ENCODE measurements around the gene SLC25A24. TPM values are rescaled to one million over a fixed set of nuclear protein-coding genes. Genes with fewer than 3 reads are reported as not detected.

The SLC25A24 gene
- total RNA-seq, 4 donors from 2014 or later = 11.8 to 35.7 (median 28.8) TPM

GRCh38 chr1:108121358-108122143, 78.6 kb downstream of the SLC25A24 start:
- no peak overlapping the region for H3K4me3 ChIP-seq
- H3K9me3 ChIP-seq = no peaks in the 10 kb centered on the region
- H3K4me1 ChIP-seq = peaks cover 0 to 10% (median 0%) of the 10 kb centered on the region in 3 donors
- no peak overlapping the region for H3K27ac ChIP-seq
- WGBS, 2 donors = 74 to 90% methylated on average over 28 to 31 of the region's 36 CpGs
- H3K27me3 ChIP-seq = no peaks in the 10 kb centered on the region
- intact Hi-C loops (cut with DNase I) = no loop called here
- no peak for DNase-seq
- TF ChIP-seq POLR2A (IDR thresholded peaks at IDR 0.05) = no peak
- no peak for TF ChIP-seq CTCF (IDR thresholded peaks at IDR 0.05)
- H3K36me3 ChIP-seq = no peaks in the 10 kb centered on the region

- TF ChIP-seq CTCF (IDR thresholded peaks at IDR 0.05) (no peak), POLR2A (IDR thresholded peaks at IDR 0.05) (no peak)
- Histone ChIP-seq H3K27me3 (no peaks in the 10 kb centered on the region), H3K4me1 (peaks cover 0 to 5% (median 0%) of the 10 kb centered on the region in 3 donors), H3K4me3 (no peak overlapping the region), H3K9me3 (no peaks in the 10 kb centered on the region), H3K36me3 (no peaks in the 10 kb centered on the region), H3K27ac (no peak overlapping the region)
- no peak for DNase-seq
- intact Hi-C loops (cut with DNase I) = no loop called here
- 88 to 94% methylated on average over 6 of the region's 6 CpGs for WGBS, 2 donors
These were observed 80.0 kb downstream of the SLC25A24 start for GRCh38 chr1:108120163-108120562.

- Histone ChIP-seq H3K36me3 (no peaks in the 10 kb centered on the region), H3K4me3 (no peak overlapping the region), H3K27me3 (no peaks in the 10 kb centered on the region), H3K9me3 (no peaks in the 10 kb centered on the region), H3K4me1 (peaks cover 0 to 5% (median 0%) of the 10 kb centered on the region in 3 donors), H3K27ac (no peak overlapping the region)
- TF ChIP-seq POLR2A (IDR thresholded peaks at IDR 0.05) (no peak), CTCF (IDR thresholded peaks at IDR 0.05) (no peak)
- intact Hi-C loops (cut with DNase I) = no loop called here
- DNase-seq = no peak
- WGBS, 2 donors = 76 to 79% methylated on average over 5 of the region's 5 CpGs
These were observed 80.6 kb downstream of the SLC25A24 start for GRCh38 chr1:108119500-108119899.

- TF ChIP-seq CTCF (IDR thresholded peaks at IDR 0.05) = no peak
- TF ChIP-seq POLR2A (IDR thresholded peaks at IDR 0.05) = no peak
- H3K36me3 ChIP-seq = no peaks in the 10 kb centered on the region
- H3K9me3 ChIP-seq = no peaks in the 10 kb centered on the region
- H3K4me3 ChIP-seq = no peak overlapping the region
- 54 to 62% methylated on average over 5 of the region's 5 CpGs for WGBS, 2 donors
- no peak overlapping the region for H3K27ac ChIP-seq
- DNase-seq = no peak
- intact Hi-C loops (cut with DNase I) = no loop called here
- H3K4me1 ChIP-seq = peaks cover 0 to 5% (median 0%) of the 10 kb centered on the region in 3 donors
- no peaks in the 10 kb centered on the region for H3K27me3 ChIP-seq
These were observed 81.9 kb downstream of the SLC25A24 start for GRCh38 chr1:108117945-108118902.

GRCh38 chr1:108117237-108117636, 82.9 kb downstream of the SLC25A24 start:
- H3K27me3 ChIP-seq = no peaks in the 10 kb centered on the region
- TF ChIP-seq POLR2A (IDR thresholded peaks at IDR 0.05) (no peak), CTCF (IDR thresholded peaks at IDR 0.05) (no peak)
- intact Hi-C loops (cut with DNase I) = no loop called here
- DNase-seq = no peak
- no peak overlapping the region for H3K27ac ChIP-seq
- 100% methylated on average over 1 of the region's 1 CpG for WGBS, 2 donors
- peaks cover 0 to 5% (median 0%) of the 10 kb centered on the region in 3 donors for H3K4me1 ChIP-seq
- no peak overlapping the region for H3K4me3 ChIP-seq
- no peaks in the 10 kb centered on the region for H3K36me3 ChIP-seq
- H3K9me3 ChIP-seq = no peaks in the 10 kb centered on the region
